ENCODE data around the gene HACD3.

The HACD3 gene

DNA sequence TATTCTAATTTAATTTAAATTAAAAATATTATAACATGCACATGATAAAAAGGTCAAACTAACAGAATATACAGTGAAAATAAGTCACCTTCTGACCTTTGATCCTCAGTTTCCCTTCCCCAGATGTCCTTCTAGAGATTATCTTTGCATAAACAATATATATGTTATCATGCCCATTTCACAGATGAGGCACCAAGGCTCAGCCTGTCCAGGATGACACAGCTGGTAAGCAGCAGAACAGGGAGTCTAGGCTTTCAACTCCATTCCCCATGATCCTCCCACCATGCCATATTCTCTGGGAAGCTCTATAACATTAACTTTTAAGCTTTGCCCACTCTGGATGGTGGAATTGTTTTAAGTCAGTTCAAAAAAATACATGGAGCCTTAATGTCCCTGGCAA lies 92.8 kb downstream of the HACD3 start:
- in situ Hi-C loops (cut with HindIII; ENCODE audit: low pct_ligation_motif_present, low pct_unique_long_range_greater_than_20kb, low sequenced_read_pairs), result no loop called here
- DNase-seq, result no peak

- in situ Hi-C loops (cut with HindIII; ENCODE audit: low pct_ligation_motif_present, low pct_unique_long_range_greater_than_20kb, low sequenced_read_pairs), result loop anchor here (25.0 kb wide), 1 partner anchor 235 kb away; the partner anchor contains the start of gene RAB11A
- no peak for DNase-seq
These were observed 96.6 kb downstream of the HACD3 start for GRCh38 chr15:65626856-65627255.

Measured in ACHN (cell line).